ENCODE measurements around the gene GMPPB.
"Not testable (repeated sequence)": the region's sequence is repeated elsewhere in the genome, so short reads cannot be mapped to it uniquely, and the experiment has no call there.

The GMPPB gene

GRCh38 chr3:49723628-49724551 is at the start of gene GMPPB:
Gene GMPPB, minus strand, starts transcription at chr3:49723951. Its CDS starts 225 bp downstream, at chr3:49723726.
- H3K4me3 ChIP-seq (ENCODE audit: low read length), result peak within 1 kb of the TSS; percentile 96
- no peak for TF ChIP-seq ZNF274 (IDR thresholded peaks at IDR 0.05; ENCODE audit: low read depth, low read length)

GRCh38 chr3:49772703-49773102 is 49.0 kb upstream of the GMPPB start:
- TF ChIP-seq ZNF274 (IDR thresholded peaks at IDR 0.05; ENCODE audit: low read depth, low read length), result no peak
- H3K4me3 ChIP-seq (ENCODE audit: low read length), result no peak overlapping the region

- no peak for TF ChIP-seq ZNF274 (IDR thresholded peaks at IDR 0.05; ENCODE audit: low read depth, low read length)
- no peak overlapping the region for H3K4me3 ChIP-seq (ENCODE audit: low read length)
Measured at GRCh38 chr3:49771340-49771938, 47.7 kb upstream of the GMPPB start.

GRCh38 chr3:49769926-49770325 is 46.2 kb upstream of the GMPPB start:
- H3K4me3 ChIP-seq (ENCODE audit: low read length), result no peak overlapping the region
- TF ChIP-seq ZNF274 (IDR thresholded peaks at IDR 0.05; ENCODE audit: low read depth, low read length), result no peak

- TF ChIP-seq ZNF274 (IDR thresholded peaks at IDR 0.05; ENCODE audit: low read depth, low read length), result no peak
- no peak overlapping the region for H3K4me3 ChIP-seq (ENCODE audit: low read length)
Measured at GRCh38 chr3:49769286-49769915, 45.6 kb upstream of the GMPPB start.

GRCh38 chr3:49763981-49764380 is 40.2 kb upstream of the GMPPB start:
- H3K4me3 ChIP-seq (ENCODE audit: low read length), result no peak overlapping the region
- TF ChIP-seq ZNF274 (IDR thresholded peaks at IDR 0.05; ENCODE audit: low read depth, low read length), result no peak

- TF ChIP-seq ZNF274 (IDR thresholded peaks at IDR 0.05; ENCODE audit: low read depth, low read length), result no peak
- no peak overlapping the region for H3K4me3 ChIP-seq (ENCODE audit: low read length)
Measured at GRCh38 chr3:49761661-49762060, 37.9 kb upstream of the GMPPB start.

GRCh38 chr3:49759226-49759625 is 35.5 kb upstream of the GMPPB start:
- H3K4me3 ChIP-seq (ENCODE audit: low read length), result no peak overlapping the region
- no peak for TF ChIP-seq ZNF274 (IDR thresholded peaks at IDR 0.05; ENCODE audit: low read depth, low read length)

- H3K4me3 ChIP-seq (ENCODE audit: low read length), result no peak overlapping the region
- no peak for TF ChIP-seq ZNF274 (IDR thresholded peaks at IDR 0.05; ENCODE audit: low read depth, low read length)
Measured at GRCh38 chr3:49757197-49757596, 33.4 kb upstream of the GMPPB start.

- TF ChIP-seq ZNF274 (IDR thresholded peaks at IDR 0.05; ENCODE audit: low read depth, low read length), result no peak
- H3K4me3 ChIP-seq (ENCODE audit: low read length), result no peak overlapping the region
Measured at GRCh38 chr3:49756036-49756435, 32.3 kb upstream of the GMPPB start.

- TF ChIP-seq ZNF274 (IDR thresholded peaks at IDR 0.05; ENCODE audit: low read depth, low read length), result no peak
Measured at GRCh38 chr3:49754536-49754935, 30.8 kb upstream of the GMPPB start.

GRCh38 chr3:49751501-49751900 is 27.8 kb upstream of the GMPPB start:
- no peak for TF ChIP-seq ZNF274 (IDR thresholded peaks at IDR 0.05; ENCODE audit: low read depth, low read length)

More at GRCh38 chr3:49754536-49754935, 30.8 kb upstream of the GMPPB start:
- no peak overlapping the region for H3K4me3 ChIP-seq (ENCODE audit: low read length)

GRCh38 chr3:49750056-49750455 is 26.3 kb upstream of the GMPPB start:
- TF ChIP-seq ZNF274 (IDR thresholded peaks at IDR 0.05; ENCODE audit: low read depth, low read length), result no peak
- no peak overlapping the region for H3K4me3 ChIP-seq (ENCODE audit: low read length)

More at GRCh38 chr3:49751501-49751900, 27.8 kb upstream of the GMPPB start:
- no peak overlapping the region for H3K4me3 ChIP-seq (ENCODE audit: low read length)

GRCh38 chr3:49748874-49749273 is 25.1 kb upstream of the GMPPB start:
- not testable (repeated sequence) for H3K4me3 ChIP-seq (ENCODE audit: low read length)
